HG02759 (cell line): ENCODE data around the gene ANKZF1.
A peak's percentile ranks its signal among the peaks of the same experiment; 100 is the strongest.

Experiments
- ATAC-seq: cut with Tn5 transposase; IDR thresholded peaks from one replicate; pipeline ENCODE4 v1.9.1; 2021; ENCODE audit warnings: mild to moderate bottlenecking, moderate library complexity; ENCODE audit not compliant: unreplicated experiment

ANKZF1 gene

DNA sequence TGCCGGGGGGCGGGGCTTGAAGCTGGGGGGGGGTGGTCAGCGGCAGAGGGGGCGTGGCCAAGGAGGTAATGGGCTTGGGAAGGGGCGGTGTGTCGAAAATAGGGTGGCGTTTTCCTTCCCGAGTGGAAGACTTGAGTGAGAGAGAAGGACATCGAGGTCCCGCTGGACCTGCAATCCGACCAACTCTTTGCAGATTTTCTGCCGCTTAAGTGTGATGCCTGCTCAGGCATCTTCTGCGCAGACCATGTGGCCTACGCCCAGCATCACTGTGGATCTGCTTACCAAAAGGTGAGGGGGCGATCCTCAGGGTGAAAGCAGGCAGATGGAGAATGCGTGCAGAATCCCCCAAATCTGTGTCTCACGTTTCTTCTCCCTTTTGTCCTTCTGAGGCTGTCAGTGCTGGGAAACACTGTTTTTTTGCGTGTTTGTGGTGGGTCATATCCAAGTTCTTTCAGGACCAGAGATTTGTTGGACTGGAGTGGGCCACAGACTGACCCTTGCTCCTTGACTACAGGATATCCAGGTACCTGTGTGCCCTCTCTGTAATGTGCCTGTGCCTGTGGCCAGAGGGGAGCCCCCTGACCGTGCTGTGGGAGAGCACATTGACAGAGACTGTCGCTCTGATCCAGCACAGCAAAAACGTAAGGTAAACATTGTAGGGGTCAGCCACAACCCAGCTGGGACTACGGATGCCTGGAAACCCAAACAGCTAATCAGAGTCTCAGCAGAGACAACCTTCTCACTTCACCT, 22.3 kb upstream of the ANKZF1 start:
- ATAC-seq, result no peak

DNA sequence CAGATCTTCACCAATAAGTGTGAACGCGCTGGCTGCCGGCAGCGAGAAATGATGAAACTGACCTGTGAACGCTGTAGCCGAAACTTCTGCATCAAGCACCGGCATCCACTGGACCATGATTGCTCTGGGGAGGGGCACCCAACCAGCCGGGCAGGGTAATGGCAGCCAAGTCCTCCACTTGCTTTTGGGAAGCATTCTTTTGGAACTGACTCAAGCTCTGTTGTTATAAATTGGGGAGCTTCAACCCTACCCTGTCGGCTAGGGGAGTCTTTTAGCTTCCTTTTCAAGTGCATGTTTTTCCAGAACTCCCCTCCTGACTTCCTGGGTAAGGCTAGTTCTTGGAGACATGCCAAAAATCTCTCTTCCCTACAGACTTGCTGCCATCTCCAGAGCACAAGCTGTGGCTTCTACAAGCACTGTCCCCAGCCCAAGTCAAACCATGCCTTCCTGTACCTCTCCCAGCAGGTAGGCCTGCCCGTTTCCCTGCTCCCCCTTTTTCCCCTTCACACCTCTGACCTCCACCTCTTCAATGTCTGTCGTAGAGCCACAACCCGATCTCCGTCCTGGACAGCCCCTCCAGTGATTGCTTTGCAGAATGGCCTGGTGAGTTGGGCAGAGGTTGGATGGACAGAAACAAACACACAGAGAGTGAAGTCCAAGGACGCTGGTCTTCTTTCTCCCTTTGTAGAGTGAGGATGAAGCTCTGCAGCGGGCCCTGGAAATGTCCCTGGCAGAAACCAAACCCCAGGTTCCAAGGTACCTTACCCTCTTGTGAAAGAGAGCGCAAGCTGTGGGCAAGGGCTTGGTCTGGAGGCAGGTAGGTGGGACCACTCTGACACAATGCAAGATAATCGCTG, 21.5 kb upstream of the ANKZF1 start:
- ATAC-seq, result no peak

DNA sequence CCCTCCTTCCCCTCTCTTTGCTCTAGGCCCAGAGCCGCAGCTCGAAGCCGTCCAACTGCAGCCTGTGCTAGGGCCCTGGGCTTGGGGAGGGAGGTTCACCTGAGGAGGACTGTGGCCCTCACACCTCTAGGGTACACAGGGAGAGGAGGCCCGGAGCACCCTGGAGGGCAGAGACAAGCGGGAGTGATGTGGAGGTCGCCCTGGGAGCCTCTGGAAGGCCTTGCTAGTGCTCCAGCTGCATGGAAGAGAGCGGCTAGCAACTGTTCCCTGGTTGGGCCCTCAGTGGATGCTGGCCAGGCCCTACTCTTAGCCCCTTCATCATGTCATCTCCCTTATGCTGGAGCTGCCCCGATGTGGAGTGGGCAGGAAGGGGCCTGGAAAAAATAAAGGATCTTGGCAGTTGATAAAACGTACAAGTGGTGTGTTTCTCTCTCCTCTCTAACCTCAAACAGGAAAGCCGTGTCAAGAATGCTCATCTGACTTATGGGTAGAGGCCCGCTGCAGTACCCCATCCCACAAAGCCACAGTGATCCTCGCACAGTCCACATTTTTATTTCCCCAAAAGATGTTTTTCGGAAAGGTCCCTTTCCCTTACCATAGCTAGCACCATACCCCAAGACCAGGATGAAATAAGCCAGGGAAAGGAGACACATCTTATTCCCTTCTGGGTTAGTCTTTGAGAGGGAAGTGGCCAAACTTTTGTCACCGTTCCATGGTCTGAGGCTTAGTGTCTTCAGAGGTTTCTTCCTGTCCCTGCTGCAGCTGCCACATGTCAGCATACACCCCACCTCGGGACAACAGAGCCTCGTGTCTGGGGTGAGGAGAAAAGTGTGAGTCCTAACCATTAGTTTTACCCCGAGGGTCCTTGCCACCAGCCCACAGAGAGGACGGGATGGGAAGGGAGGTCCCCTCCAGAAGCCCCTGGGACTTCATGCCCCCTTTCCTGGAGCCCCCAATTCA, 20.1 kb upstream of the ANKZF1 start:
- ATAC-seq, result no peak

DNA sequence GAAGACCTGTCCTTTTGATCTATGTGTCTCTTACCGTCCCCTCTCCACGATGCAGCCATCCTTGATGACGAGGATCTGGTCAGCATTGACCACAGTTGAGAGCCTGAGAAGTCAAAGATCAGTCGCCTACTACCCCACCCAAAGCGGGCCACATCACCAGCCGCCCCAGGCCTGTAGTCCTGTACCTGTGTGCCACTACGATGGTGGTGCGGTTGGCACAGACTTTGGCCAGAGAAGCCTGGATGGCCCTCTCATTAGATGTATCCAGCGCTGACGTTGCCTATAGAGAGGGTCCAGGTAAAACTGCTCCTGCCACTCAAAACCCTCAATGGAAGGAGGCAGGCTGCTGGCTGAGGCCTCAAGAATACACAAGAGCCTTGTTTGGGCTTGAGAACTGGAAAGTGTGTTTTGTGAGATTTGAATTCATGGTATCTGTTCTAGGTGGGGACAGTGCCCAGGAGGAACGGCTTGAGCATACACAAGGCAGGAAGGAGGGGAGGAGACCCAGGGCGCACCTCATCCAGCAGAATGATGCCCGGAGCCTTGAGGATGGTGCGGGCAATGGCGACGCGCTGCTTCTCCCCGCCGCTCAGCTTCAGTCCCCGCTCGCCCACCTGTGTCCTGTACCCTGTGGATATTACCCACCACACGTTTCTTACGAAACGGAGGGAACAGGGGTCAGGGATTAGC, 19.3 kb upstream of the ANKZF1 start:
- no peak for ATAC-seq

DNA sequence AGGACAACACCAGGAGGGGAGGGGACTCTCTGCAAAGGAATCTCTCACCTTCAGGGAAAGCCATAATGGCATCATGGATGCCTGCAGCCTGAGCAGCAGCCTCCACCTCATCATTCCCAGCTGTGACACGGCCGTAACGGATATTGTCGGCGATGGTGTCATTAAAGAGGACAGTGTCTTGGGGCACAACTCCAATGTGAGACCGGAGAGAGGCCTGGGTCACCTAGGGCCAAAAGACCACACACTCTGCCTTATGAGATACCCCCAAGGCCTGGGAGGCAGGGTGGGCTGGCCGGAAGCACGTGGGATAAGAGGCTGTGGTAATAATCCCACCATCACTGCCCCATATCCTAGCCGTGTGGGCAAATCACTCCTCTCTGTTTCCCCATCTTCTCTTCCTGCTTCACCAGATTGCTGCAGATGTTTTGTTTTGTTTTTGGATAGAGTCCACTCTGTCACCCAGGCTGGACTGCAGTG, 18.7 kb upstream of the ANKZF1 start:
- no peak for ATAC-seq

DNA sequence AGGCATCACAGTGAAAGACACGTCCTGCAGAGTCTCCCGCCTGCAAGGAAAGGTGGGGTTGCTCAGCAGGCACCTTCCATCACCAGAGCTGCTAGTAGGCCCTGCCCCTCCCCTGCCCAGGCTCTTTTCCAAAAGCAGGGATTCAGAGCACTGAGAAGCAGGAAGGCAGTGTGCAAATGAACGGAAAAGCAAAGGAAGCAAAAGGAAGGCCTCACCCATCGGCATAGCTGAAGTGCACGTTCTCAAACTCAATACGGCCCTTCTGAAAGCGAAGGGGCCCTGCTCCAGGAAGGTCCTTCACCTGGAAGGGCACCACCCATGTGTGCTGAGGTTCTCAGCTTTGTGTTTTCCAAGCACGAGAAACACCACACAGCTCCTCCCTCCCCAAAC, 16.6 kb upstream of the ANKZF1 start:
- ATAC-seq, result no peak

DNA sequence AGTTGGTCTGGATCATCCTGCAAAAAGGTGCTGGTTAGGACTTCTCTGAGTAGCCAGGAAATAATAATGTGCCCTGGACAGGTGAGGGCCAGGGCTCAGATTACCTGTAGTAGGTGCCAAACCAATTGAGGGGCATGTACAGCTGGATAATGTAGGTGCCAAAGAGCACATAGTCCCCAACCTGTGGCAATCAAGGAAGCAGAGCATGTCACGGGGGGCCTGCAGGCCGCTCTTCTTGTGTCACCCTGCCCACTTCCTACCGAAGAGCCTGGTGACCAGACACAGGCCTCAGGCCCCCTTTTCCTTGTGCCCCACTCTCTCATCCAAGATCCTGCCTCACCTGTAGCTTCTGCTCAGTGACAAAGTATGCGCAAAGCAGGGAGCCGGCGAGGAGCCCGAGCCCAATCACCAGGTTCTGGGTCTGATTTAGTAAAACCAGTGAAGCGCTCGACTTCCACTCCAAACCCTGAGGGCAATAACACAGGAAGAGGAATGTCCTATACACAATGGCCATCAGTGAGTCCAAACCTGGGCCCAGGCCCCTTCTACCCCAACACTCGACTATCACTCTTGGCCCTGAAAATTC, 16.0 kb upstream of the ANKZF1 start:
- ATAC-seq, result no peak

DNA sequence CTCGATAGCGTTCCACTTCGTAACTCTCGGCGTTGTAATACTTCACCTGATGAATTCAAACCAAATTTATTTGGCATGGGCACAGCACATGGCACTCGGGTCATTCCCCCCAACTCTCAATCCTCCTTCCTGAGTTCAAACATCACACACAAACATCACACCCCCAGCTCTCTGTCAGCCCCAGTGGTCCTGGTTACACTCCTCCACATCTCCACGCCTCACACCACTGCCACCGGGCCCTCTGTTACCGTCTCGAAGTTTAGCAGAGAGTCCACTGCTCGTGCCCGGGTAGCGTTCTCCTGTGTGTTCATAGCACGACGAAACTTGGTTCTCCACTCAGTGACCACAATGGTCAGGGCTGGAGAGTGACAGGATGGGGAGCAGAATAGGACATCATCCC, 15.5 kb upstream of the ANKZF1 start:
- no peak for ATAC-seq

DNA sequence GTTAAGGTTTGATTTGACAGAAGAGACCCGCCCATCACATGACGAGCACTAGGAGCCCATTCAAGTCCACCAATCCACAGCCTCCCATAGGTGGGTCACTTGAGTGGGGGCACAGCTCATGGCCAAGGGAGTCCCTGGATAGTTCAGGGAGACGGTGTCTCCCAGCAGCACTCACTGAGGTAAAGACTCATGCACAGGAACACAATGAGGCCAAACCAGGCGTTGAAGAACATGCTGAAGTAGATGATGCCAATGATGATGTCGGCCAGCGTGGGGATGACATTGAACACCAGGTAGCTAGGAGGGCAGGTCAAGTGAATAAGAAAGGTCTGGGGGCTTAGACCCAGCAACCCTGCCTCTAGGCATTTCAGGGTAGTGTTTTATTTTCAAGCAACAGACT, 14.8 kb upstream of the ANKZF1 start:
- no peak for ATAC-seq

DNA sequence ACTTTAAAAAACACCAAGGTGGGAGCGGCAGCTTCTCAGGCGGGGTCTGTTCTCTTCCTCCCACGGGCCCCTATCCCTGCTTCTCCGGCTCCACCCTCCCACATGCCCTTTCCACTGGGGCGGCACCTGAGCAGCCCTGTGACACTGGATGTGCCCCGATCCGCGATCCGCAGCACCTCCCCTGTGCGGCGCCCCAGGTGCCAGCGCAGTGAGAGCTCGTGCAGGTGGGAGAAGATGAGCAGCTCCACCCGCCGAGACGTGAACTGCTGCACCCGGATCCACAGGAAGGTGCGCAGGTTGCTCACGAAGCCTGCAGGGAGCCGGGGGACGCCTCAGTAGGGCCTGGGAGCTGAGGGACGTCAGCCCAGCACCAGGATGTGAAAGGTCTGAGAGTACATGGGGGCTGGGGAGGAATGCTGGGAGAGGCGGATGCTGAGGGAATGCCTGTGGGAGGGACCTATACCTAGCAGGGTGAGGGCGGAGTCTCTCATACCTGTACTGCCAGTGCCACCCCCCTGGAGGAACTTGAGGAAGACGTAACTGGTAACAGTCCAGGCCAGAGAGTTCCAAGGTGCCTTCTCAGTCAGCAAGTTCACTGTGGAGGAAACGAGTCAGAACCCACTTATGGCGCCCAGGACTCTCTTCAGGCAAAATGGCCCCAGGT, 13.6 kb upstream of the ANKZF1 start:
- no peak for ATAC-seq

DNA sequence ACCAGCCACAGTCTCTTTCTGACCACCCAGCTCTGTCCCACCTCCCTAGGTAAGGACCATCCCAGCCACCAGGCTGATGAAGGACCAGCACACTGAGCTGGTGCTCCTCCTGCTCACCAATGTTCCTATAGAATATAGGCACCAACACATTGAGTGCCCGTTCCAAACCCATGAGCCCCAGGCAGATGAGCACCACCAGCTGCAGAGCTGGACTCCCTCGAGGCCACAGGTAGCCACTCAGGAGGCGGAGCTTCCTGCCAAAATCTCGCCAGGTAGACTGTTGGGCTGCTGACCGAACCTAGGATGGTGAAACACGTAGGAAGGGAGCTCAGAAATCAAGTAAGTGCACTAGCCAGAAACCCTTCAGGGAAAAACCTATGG, 13.1 kb upstream of the ANKZF1 start:
- no peak for ATAC-seq

DNA sequence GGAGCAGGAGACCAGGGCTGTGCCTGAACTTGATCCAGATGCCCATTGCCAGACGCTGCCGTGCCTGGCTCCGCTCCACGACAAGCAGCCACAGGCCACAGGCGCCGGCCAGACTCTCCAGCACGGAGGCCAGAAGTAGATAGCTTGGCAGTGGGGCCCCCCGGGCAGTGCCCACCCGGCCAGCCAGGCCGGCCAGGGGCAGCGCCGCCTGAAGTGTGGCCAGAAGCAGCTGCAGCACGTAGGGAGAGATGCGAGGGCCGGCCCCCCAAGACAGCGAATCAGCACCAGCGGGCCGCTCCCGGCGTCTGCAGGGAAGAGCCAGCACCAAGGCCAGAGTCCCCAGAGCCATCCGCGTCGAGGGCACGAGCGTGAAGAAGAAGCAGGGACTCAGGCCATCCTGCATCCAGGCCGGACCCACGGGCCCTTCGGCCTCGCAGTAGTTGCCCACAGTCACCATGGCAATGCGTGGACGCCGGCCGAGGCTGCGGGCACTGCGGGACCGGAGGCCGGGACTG, 11.3 kb upstream of the ANKZF1 start:
- peak; percentile 30 for ATAC-seq

DNA sequence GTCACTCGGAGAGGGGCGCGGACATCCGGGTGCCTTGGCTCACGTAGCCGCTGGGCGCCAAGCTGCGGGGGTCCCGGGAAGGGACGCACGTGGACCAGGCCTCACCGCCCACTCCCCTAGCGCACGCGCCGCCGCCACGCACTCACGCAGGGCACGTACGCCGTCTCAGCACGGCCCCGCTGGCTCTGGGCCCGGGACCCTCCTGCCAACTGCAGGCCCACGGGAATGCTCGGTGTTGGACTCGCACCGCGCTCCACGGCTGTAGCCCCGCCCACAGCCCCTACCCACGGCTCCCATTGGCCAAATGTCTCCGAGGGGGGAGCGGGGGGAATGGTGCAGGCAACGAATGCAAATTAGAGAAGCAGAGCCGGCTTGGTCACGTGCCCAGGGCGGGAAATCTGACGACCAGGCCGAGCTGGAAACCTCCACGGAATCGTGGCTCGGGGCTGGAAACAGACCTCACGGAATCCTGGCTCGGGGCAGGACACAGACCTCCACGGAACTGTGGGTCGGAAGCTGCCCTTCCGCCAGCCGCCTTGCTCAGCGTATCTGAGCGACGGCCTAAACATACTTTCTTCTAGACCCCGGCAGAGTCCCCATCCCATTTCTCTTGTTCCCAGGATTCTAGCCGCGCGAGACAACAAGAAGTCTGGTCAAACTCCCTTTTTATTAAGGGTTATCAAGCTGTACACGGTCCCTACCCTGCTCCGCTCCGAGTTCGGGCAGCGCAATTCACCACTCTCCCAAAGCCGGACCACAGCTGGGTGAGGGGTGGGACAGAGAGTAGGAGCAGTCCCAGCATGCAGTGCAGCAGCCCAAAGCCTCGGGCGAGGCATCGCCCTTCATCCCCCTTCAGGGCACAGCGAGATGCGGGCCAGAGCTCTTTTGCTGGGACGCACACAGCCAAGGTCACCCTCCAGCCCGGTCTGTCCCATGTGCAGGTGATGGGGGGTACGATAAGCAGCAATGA, 10.6 kb upstream of the ANKZF1 start, which contains the start of gene ABCB6:
Gene ABCB6 (minus strand): TSS at position 227 of the 970 bp plus-strand sequence. CDS start 285 bp downstream, outside the sequence.
- peak; percentile 79 for ATAC-seq

DNA sequence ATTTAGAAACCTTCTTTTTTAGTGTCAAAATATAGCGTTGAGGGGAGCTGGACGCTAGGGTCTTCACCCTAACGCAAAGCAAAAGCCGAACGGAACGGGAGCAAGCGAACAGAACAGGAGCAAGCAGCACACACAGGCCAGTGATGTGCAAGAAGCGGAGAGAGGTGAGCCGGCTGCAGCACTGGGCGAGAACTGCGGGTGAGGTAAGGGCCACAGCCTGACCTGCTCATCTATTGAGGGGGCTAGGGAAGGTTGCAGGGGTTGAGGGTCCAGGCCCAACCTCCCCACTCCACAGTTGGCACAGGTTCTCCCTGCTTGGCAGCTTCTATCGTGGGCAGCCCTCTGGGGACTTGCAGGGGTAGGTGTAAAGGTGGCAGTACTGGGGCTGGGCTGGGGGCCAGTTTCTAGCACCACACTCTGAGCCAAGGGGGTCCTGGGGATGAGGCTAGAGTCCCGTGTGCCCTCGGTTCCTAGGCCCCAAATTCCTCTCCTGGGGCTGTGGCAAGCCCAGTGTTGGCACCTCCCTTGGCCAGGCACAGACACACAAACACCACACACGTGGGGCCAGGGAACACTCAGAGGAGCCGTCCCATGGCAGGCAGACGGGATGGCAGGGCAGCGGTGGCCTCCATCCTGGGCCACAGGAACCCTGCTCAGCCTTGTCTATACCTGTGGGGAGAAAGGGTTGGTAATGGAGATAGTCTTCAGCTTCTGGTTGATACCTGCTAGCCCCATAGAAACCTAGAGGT, 9.6 kb upstream of the ANKZF1 start:
- no peak for ATAC-seq

DNA sequence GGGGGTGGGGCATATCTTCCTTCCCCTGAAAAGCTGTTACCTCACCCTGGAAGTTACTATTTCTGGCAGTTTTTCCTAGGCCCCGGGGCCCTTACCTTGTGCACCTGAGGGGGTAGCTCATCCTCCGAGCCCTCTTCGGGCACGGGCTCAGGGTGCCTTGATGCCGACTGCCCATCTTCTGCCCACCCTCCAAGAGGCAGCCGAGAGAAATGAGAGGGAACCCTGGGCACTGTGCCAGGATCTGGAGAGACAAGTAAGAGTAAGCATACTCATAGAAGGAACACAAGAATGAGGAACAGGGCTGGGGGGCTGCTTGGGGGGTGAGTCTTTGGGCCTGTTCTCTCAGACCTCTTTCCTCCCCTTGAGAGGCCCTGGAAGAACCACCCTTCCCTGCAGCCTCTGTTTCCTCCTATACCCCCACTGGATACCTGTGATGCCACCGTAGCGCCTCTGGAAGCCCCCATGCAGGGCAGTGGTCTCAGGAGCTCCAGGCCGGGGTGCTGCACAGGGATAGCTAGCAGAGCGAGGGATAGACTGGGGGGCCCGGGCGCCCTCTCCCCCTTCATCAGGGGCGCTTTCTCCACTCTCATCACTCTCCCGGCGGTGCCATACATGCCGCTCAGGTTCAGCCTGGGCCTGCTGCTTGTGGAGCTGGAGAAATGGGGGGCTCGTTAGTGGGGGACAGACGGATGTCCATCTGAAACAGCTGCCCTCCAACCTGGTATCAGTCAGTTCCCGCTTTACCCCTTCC, 8.8 kb upstream of the ANKZF1 start:
- ATAC-seq, result no peak

DNA sequence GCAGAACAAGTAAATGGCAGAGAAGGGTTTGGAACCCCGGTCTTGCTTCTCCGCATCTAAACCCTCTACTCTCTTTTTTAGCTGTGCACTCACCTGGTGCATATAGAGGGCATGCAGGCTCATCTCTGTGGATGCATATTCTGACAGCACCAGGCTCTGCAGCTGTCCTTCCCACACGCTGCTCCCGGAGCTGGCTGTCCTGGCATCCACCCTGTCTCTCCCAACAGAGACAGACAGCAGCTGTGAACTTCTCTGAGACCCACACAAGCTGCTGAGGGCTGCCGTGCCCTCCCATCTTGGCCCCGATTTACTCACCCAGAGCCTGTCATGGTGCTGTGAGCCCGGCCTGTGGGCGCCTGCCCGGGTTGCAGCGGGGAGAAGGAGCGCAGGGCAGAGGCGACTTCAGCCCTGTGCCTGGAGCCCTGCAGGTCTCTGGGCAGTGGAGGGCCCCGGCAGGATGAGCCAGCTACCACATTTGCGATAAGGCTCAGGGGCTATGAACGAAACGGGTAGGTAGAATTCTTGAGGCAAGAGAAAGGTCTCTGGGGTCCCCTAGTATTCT, 7.6 kb upstream of the ANKZF1 start:
- no peak for ATAC-seq
